Cardiac muscle cell (in vitro differentiated cells and primary cell): ENCODE data around the gene ERP27. TPM values are rescaled to one million over a fixed set of nuclear protein-coding genes. Genes with fewer than 3 reads are reported as not detected.

Experiments used
- DNase-seq, 2 donors: peaks; one replicate each; pipeline versions ENCODE4 v3.0.0 to v3.0.0-alpha.2; 2010 to 2017; ENCODE audit warnings: low read depth in 1 of 2, low spot score in 1 of 2
- H3K27ac ChIP-seq: fragments of 200-600 bp; sonication (generic); 2 replicates; pipeline ENCODE4 v1.5.1; 2016
- H3K27me3 ChIP-seq: fragments of 200-600 bp; sonication (generic); 2 replicates; pipeline ENCODE4 v1.6.0; 2016; ENCODE audit warnings: control low read depth
- H3K36me3 ChIP-seq: fragments of 200-600 bp; sonication (generic); 2 replicates; pipeline ENCODE4 v1.5.1; 2016; ENCODE audit warnings: control low read depth
- H3K4me1 ChIP-seq: fragments of 200-600 bp; sonication (generic); 2 replicates; pipeline ENCODE4 v1.8.1; 2017; ENCODE audit warnings: low read depth, mild to moderate bottlenecking, mixed run types
- H3K4me3 ChIP-seq: fragments of 200-600 bp; sonication (generic); 2 replicates; pipeline ENCODE4 v1.5.1; 2016; ENCODE audit warnings: mild to moderate bottlenecking
- H3K9me3 ChIP-seq: fragments of 200-600 bp; sonication (generic); 2 replicates; pipeline ENCODE4 v1.5.1; 2017; ENCODE audit warnings: low read depth, mild to moderate bottlenecking, control low read depth
- CTCF ChIP-seq: IDR thresholded peaks from 2 replicates; pipeline ENCODE4 v1.5.1; 2012; ENCODE audit warnings: low read depth, mild to moderate bottlenecking, low read length
- polyA plus RNA-seq: library from polyadenylated mRNA; unstranded; fragments of >200 nt; fragmentation: Nextera tagmentation; extraction: Ambion mirVana; gene quantifications from 2 replicates; pipeline ENCODE4 v1.2.1, GENCODE V29; 2016
- total RNA-seq: library from RNA; depleted of rRNA; stranded (reverse); fragments of >200 nt; gene quantifications from 2 replicates; pipeline ENCODE4 v1.2.3, GENCODE V29; 2016

Gene ERP27
- total and polyA plus RNA-seq, 2 experiments from 2014 or later = not detected

- TF ChIP-seq CTCF = no peak
- no peaks in the 10 kb centered on the region for H3K36me3 ChIP-seq
- H3K27ac ChIP-seq = no peak within 1 kb of the TSS
- H3K4me3 ChIP-seq = no peak within 1 kb of the TSS
- no peaks in the 10 kb centered on the region for H3K27me3 ChIP-seq
- no peaks in the 10 kb centered on the region for H3K9me3 ChIP-seq
- no peak for DNase-seq
- no peaks in the 10 kb centered on the region for H3K4me1 ChIP-seq
These were observed 34.5 kb upstream of the ERP27 start, which contains the start of gene PDE6H for GRCh38 chr12:14972816-14973215. PDE6H (plus strand) TSS chr12:14973042; CDS start chr12:14978013, 4,971 bp downstream.

GRCh38 chr12:14970473-14970872 is 32.1 kb upstream of the ERP27 start:
- no peak overlapping the region for H3K27ac ChIP-seq
- no peaks in the 10 kb centered on the region for H3K4me1 ChIP-seq
- TF ChIP-seq CTCF = no peak
- no peak for DNase-seq
- no peaks in the 10 kb centered on the region for H3K27me3 ChIP-seq
- H3K4me3 ChIP-seq = no peak overlapping the region
- H3K9me3 ChIP-seq = no peaks in the 10 kb centered on the region
- H3K36me3 ChIP-seq = no peaks in the 10 kb centered on the region

- TF ChIP-seq CTCF = no peak
- Histone ChIP-seq H3K4me3 (no peak overlapping the region), H3K4me1 (no peaks in the 10 kb centered on the region), H3K9me3 (no peaks in the 10 kb centered on the region), H3K27me3 (no peaks in the 10 kb centered on the region), H3K27ac (no peak overlapping the region), H3K36me3 (no peaks in the 10 kb centered on the region)
- no peak for DNase-seq
These were observed 30.1 kb upstream of the ERP27 start for GRCh38 chr12:14968478-14968877.

GRCh38 chr12:14965221-14965620 is 26.9 kb upstream of the ERP27 start:
- Histone ChIP-seq H3K27me3 (no peaks in the 10 kb centered on the region), H3K36me3 (no peaks in the 10 kb centered on the region), H3K27ac (no peak overlapping the region), H3K4me3 (no peak overlapping the region), H3K9me3 (no peaks in the 10 kb centered on the region), H3K4me1 (no peaks in the 10 kb centered on the region)
- no peak for TF ChIP-seq CTCF
- no peak for DNase-seq

- Histone ChIP-seq H3K4me1 (no peaks in the 10 kb centered on the region), H3K9me3 (no peaks in the 10 kb centered on the region), H3K36me3 (no peaks in the 10 kb centered on the region), H3K4me3 (no peak overlapping the region), H3K27ac (no peak overlapping the region), H3K27me3 (no peaks in the 10 kb centered on the region)
- no peak for DNase-seq
- no peak for TF ChIP-seq CTCF
These were observed 26.1 kb upstream of the ERP27 start for GRCh38 chr12:14964406-14964805.

GRCh38 chr12:14963520-14963919 is 25.2 kb upstream of the ERP27 start:
- DNase-seq = no peak
- Histone ChIP-seq H3K27ac (no peak overlapping the region), H3K4me3 (no peak overlapping the region), H3K4me1 (no peaks in the 10 kb centered on the region), H3K9me3 (no peaks in the 10 kb centered on the region), H3K36me3 (no peaks in the 10 kb centered on the region), H3K27me3 (no peaks in the 10 kb centered on the region)
- TF ChIP-seq CTCF = no peak
